Activated CD8-positive, alpha-beta memory T cell treated with anti-CD3 and anti-CD28 coated beads, Interleukin-2, amount 10 ng/mL, durations not matched to agents 7 days and 5 days (primary cell): ENCODE measurements around the gene CFAP46. TPM values are rescaled to one million over a fixed set of nuclear protein-coding genes. Genes with fewer than 3 reads are reported as not detected.
"Not testable (repeated sequence)": the region's sequence is repeated elsewhere in the genome, so short reads cannot be mapped to it uniquely, and the experiment has no call there.

Experiments used
- ATAC-seq: fragments of 150-1000 bp; cut with Tn5 transposase; one replicate; pipeline ENCODE4 v1.10.0; 2021; ENCODE audit warnings: moderate library complexity
- CTCF ChIA-PET: fragments of 350-600 bp; sonication (Branson Sonifier 250); formaldehyde crosslinking; loops from one replicate; lab custom pipeline; 2021; ENCODE audit warnings: antibody characterized with exemption; lab: Charles Lee
- DNase-seq: peaks from one replicate; pipeline ENCODE4 v3.0.0-alpha.2; 2020
- H3K27ac Mint-ChIP-seq: one replicate; pipeline ENCODE4 v1.8.0; 2021; ENCODE audit warnings: mild to moderate bottlenecking, mixed read lengths
- H3K27me3 Mint-ChIP-seq: one replicate; pipeline ENCODE4 v1.8.0; 2021; ENCODE audit warnings: mixed read lengths
- H3K36me3 Mint-ChIP-seq: one replicate; pipeline ENCODE4 v1.8.0; 2021; ENCODE audit warnings: mild to moderate bottlenecking, mixed read lengths
- H3K4me1 Mint-ChIP-seq: one replicate; pipeline ENCODE4 v1.8.0; 2021; ENCODE audit warnings: mixed read lengths
- H3K4me3 Mint-ChIP-seq: one replicate; pipeline ENCODE4 v1.8.0; 2021; ENCODE audit warnings: mild to moderate bottlenecking, moderate library complexity, mixed read lengths
- H3K9me3 Mint-ChIP-seq: one replicate; pipeline ENCODE4 v1.8.0; 2022; ENCODE audit warnings: low read depth, mixed read lengths
- total RNA-seq, 2 experiments: library from RNA; stranded (reverse); gene quantifications; one replicate each; pipeline ENCODE4 v1.2.3, GENCODE V29; 2021

CFAP46 gene
- total RNA-seq, 2 experiments from 2014 or later, result not detected

DNA sequence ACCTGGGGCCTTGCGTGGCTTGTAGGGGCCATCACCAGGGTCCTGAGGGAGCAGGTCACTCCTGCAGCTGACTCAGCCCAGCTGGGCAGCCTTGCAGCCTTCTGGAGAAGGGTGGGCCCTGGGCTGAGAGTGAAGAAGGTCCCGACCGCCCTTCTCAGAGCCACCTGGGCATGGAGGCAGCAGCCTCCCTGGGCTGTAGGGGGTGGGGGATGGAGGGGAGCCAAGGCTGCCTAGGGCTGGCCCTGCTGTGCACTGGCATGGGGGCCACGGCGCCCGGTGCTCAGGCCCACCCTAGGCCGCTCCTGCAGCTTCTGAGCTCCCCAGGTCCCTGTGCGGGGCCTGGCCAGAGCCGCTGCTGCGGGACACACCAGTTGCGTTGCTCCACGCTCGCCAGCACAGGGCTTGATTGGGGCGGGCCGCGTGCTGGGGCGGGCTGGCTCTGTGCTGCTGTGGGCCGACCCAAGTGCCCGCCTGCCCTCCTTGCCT lies 92.8 kb downstream of the CFAP46 start:
- no peak overlapping the region for H3K4me3 Mint-ChIP-seq
- H3K4me1 Mint-ChIP-seq, result peaks cover 4% of the 10 kb centered on the region
- no peak overlapping the region for H3K27ac Mint-ChIP-seq
- DNase-seq, result no peak
- no peaks in the 10 kb centered on the region for H3K9me3 Mint-ChIP-seq
- no peak for ATAC-seq
- peaks cover 17% of the 10 kb centered on the region for H3K27me3 Mint-ChIP-seq
- CTCF ChIA-PET, result no interaction called here
- H3K36me3 Mint-ChIP-seq, result no peaks in the 10 kb centered on the region

DNA sequence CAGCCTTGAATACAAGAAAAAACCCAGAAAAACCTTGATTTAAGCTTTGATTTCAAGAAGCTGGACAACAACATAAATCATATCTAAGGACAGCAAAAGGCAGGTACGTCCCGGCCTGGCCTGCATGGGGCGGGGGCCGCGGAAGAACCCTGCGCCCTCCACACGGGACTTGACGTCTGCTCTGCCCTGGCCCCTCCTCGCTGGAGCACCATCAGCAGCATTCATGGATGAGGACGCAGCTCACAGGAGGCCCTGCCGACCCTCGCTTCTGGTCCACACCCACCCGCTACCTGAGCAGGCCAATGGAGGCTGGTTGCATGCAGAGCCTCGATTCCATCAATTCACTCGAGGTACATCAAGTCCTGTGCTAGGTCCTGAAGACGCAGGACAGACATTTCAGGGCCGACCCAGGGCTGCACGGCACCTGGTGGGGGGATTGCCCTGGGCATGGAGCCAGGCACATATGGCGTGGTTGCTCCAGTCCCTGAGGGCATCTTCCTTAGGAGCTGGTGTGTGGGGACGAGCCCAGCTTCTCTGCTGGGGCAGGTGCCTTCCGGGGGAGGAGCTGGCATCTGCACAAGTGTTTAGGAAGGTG lies 93.3 kb downstream of the CFAP46 start:
- ATAC-seq, result no peak
- peak; percentile 27 for DNase-seq
- Mint-ChIP-seq H3K4me3 (no peak overlapping the region), H3K4me1 (peaks cover 4% of the 10 kb centered on the region), H3K9me3 (no peaks in the 10 kb centered on the region), H3K27me3 (peaks cover 14% of the 10 kb centered on the region), H3K27ac (no peak overlapping the region), H3K36me3 (no peaks in the 10 kb centered on the region)
- CTCF ChIA-PET, result no interaction called here

DNA sequence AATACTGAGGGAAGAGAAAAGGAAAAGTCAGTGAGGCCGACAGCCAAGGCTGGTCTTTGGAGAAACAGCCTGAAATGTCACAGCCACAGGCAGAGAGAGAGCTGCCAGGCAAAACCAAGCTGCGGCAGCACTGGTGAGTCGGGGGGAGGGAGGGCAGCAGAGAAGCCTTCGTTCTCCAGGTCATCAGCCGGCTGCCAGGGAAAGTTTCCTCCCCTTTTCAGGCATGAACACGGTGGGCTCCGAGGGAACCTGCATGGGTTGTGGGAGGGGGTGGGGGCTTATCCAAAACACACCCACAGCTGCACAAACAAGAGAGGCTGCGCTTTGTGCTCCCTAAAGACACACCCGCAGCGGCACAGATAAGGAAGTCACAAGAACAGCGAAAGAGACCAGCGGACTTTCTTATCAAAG lies 94.1 kb downstream of the CFAP46 start:
- H3K4me1 Mint-ChIP-seq, result peaks cover 4% of the 10 kb centered on the region
- H3K27me3 Mint-ChIP-seq, result peaks cover 9% of the 10 kb centered on the region
- H3K9me3 Mint-ChIP-seq, result no peaks in the 10 kb centered on the region
- H3K4me3 Mint-ChIP-seq, result no peak overlapping the region
- CTCF ChIA-PET, result no interaction called here
- no peak for ATAC-seq
- no peak overlapping the region for H3K27ac Mint-ChIP-seq
- no peaks in the 10 kb centered on the region for H3K36me3 Mint-ChIP-seq
- DNase-seq, result no peak

DNA sequence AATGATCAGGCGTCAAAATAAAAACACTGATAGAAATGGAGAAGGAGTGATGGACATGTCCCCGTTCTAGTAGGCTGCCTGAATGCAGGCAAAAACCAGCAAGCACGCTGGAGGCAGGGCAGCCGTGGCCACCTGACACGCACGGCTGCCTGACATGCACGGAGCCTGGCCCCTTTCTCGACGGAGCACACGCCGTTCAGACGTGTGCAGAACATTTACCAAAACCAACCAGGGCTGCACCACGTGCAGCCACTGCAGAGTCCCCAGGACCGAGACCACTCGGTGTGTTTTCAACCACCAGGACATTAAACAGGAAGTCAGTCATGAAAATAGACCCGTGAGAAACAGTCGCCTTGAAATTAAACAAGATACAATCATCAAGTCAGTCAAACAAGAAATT lies 94.5 kb downstream of the CFAP46 start:
- H3K36me3 Mint-ChIP-seq, result no peaks in the 10 kb centered on the region
- no peak overlapping the region for H3K27ac Mint-ChIP-seq
- DNase-seq (no peak), ATAC-seq (no peak)
- CTCF ChIA-PET, result no interaction called here
- peaks cover 9% of the 10 kb centered on the region for H3K27me3 Mint-ChIP-seq
- no peaks in the 10 kb centered on the region for H3K9me3 Mint-ChIP-seq
- peaks cover 4% of the 10 kb centered on the region for H3K4me1 Mint-ChIP-seq
- H3K4me3 Mint-ChIP-seq, result no peak overlapping the region

DNA sequence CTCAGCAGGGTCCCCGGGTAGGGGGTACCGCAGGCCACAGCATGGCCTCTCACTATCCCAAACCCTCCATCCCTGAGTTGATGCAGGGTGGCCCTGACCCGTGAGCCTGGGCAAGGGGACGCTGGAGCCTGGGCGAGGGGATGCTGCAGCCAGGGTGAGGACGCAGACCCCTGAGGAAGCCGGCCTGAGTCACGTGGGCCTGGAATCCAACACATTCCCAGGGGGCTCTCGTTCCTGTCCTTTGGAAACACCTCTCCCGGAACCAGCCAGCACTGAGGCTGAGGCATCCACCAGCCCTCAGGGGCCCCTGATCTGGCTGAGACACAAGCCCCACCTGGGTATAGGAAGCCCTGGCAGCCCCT lies 95.0 kb downstream of the CFAP46 start:
- Mint-ChIP-seq H3K36me3 (no peaks in the 10 kb centered on the region), H3K4me1 (peaks cover 4% of the 10 kb centered on the region), H3K27ac (no peak overlapping the region), H3K27me3 (peaks cover 9% of the 10 kb centered on the region), H3K9me3 (peaks cover under 1% of the 10 kb centered on the region), H3K4me3 (no peak overlapping the region)
- no peak for DNase-seq
- CTCF ChIA-PET, result no interaction called here
- no peak for ATAC-seq

- peaks cover 9% of the 10 kb centered on the region for H3K27me3 Mint-ChIP-seq
- peaks cover 4% of the 10 kb centered on the region for H3K4me1 Mint-ChIP-seq
- peaks cover 6% of the 10 kb centered on the region for H3K9me3 Mint-ChIP-seq
- CTCF ChIA-PET, result no interaction called here
- no peak overlapping the region for H3K4me3 Mint-ChIP-seq
- H3K27ac Mint-ChIP-seq, result no peak overlapping the region
- ATAC-seq (no peak), DNase-seq (no peak)
- H3K36me3 Mint-ChIP-seq, result no peaks in the 10 kb centered on the region
Measured at GRCh38 chr10:132846631-132847415, 95.5 kb downstream of the CFAP46 start.

DNA sequence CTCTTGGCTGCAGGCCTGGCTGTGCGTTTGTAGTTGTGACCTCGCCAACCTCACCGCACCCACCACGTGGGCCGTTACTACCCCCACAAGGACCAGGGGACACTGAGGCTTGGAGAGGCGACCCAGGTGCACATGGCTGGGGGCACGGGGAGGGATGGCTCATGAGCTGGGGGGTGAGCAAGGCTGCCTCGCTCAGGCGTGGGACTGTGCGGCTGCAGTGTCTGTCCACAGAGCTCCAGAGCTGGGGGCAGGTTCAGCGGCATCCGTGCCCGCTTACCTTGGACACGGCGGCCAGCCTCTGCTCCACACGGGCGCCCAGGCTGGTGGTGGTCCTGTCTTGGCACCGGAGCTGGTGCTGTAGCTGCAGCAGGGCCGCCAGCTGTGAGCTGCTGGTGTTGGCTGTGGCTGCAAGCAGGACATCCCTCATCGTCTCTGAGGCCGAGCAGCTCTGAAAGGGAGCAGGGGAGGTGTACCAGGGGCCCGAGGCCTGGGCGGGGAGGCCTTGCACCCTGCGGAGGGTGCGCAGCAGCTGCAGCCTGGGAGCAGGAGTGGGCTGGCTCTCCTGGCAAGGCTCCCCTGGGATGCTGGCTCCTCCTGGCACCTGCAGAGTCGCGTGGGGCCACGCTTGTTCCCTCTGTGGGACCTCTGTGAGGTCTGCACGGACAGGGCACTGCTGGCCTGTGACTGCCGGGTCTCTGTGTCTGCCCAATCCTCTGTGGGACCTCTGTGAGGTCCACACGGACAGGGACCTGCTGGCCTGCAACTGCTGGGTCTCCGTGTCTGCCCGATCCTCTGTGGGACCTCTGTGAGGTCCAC lies 96.4 kb downstream of the CFAP46 start:
- Mint-ChIP-seq H3K4me3 (no peak overlapping the region), H3K4me1 (peaks cover 4% of the 10 kb centered on the region), H3K27me3 (peaks cover 9% of the 10 kb centered on the region), H3K27ac (no peak overlapping the region), H3K9me3 (peaks cover 7% of the 10 kb centered on the region), H3K36me3 (no peaks in the 10 kb centered on the region)
- no peak for ATAC-seq
- CTCF ChIA-PET, result no interaction called here
- no peak for DNase-seq

GRCh38 chr10:132845041-132845551 lies 97.3 kb downstream of the CFAP46 start:
- CTCF ChIA-PET, result no interaction called here
- DNase-seq, result no peak
- Mint-ChIP-seq H3K27me3 (peaks cover 9% of the 10 kb centered on the region), H3K27ac (no peak overlapping the region), H3K9me3 (peaks cover 7% of the 10 kb centered on the region), H3K4me1 (peaks cover 4% of the 10 kb centered on the region), H3K4me3 (no peak overlapping the region), H3K36me3 (no peaks in the 10 kb centered on the region)
- no peak for ATAC-seq

- Mint-ChIP-seq H3K36me3 (no peaks in the 10 kb centered on the region), H3K9me3 (peaks cover 7% of the 10 kb centered on the region), H3K4me1 (peaks cover 4% of the 10 kb centered on the region), H3K27ac (no peak overlapping the region), H3K4me3 (no peak overlapping the region), H3K27me3 (peaks cover 9% of the 10 kb centered on the region)
- ATAC-seq, result no peak
- DNase-seq, result no peak
- CTCF ChIA-PET, result no interaction called here
Measured at GRCh38 chr10:132844069-132844809, 98.1 kb downstream of the CFAP46 start.

GRCh38 chr10:132843276-132843675 lies 99.1 kb downstream of the CFAP46 start:
- H3K27ac Mint-ChIP-seq, ATAC-seq, H3K36me3 Mint-ChIP-seq, H3K27me3 Mint-ChIP-seq, CTCF ChIA-PET, DNase-seq, H3K4me3 Mint-ChIP-seq, H3K9me3 Mint-ChIP-seq, H3K4me1 Mint-ChIP-seq: not testable (repeated sequence)

DNA sequence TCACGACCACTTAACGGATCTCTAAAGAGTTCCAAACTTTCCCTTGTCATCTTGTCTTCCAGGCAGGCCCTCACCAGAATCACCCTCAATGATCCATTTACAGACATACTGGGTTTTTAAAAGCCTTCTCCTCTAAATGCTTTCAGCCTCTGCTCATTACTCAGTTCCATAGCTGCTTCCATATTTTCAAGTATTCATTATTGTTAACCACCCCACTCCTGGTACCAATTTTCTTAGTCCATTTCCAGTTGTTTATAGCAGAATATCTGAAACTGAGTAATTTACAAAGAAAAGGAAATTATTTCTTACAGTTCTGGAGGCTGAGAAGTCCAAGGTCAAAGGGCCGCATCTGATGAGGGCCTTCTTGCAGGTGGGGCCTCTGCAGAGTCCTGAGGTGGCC lies 100.0 kb downstream of the CFAP46 start:
- DNase-seq (no peak), ATAC-seq (no peak)
- no peak overlapping the region for H3K4me3 Mint-ChIP-seq
- no peaks in the 10 kb centered on the region for H3K36me3 Mint-ChIP-seq
- no peaks in the 10 kb centered on the region for H3K4me1 Mint-ChIP-seq
- peaks cover 10% of the 10 kb centered on the region for H3K9me3 Mint-ChIP-seq
- no peak overlapping the region for H3K27ac Mint-ChIP-seq
- no peaks in the 10 kb centered on the region for H3K27me3 Mint-ChIP-seq
- CTCF ChIA-PET, result no interaction called here

DNA sequence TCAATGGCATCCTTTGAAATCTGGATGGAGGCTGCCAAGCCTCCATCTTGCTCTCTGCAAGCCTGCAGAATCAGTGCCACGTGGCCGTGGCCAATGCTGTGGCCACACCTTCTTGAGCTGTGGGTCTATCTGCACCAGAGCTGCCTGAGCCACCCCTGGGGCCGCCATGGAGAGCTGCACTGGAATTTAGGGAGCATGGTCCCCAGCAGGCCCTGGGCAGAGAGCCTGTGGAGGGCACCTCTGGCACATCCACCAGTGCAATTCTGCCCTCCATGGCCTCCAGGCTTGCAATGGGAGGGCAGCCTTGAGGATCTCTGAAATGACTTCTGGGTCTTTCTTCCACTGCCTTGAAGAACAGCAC lies 100.8 kb downstream of the CFAP46 start:
- Mint-ChIP-seq H3K36me3 (no peaks in the 10 kb centered on the region), H3K9me3 (peaks cover 13% of the 10 kb centered on the region), H3K27me3 (no peaks in the 10 kb centered on the region), H3K4me1 (no peaks in the 10 kb centered on the region), H3K27ac (no peak overlapping the region), H3K4me3 (no peak overlapping the region)
- ATAC-seq (no peak), DNase-seq (no peak)
- CTCF ChIA-PET, result no interaction called here
